Activated CD8-positive, alpha-beta T cell treated with anti-CD3 and anti-CD28 coated beads for 36 hours (primary cell): ENCODE data around the gene TEX38. TPM values are rescaled to one million over a fixed set of nuclear protein-coding genes. Genes with fewer than 3 reads are reported as not detected.

Experiments used
- ATAC-seq: fragments of 200-7000 bp; cut with Tn5 transposase; one replicate; pipeline ENCODE4 v1.10.0; 2021; ENCODE audit warnings: mild to moderate bottlenecking, moderate library complexity
- CTCF ChIA-PET: fragments of 350-600 bp; sonication (Branson Sonifier 250); formaldehyde crosslinking; loops from one replicate; lab custom pipeline; 2021; ENCODE audit warnings: antibody characterized with exemption; lab: Charles Lee
- POLR2A ChIA-PET: fragments of 350-600 bp; sonication (Branson Sonifier 250); formaldehyde crosslinking; loops from one replicate; lab custom pipeline; 2021; ENCODE audit warnings: antibody characterized with exemption; lab: Charles Lee
- DNase-seq: peaks from one replicate; pipeline ENCODE4 v3.0.0-alpha.2; 2020
- H3K27ac Mint-ChIP-seq: one replicate; pipeline ENCODE4 v1.8.0; 2021; ENCODE audit warnings: mild to moderate bottlenecking, mixed read lengths
- H3K27me3 Mint-ChIP-seq: one replicate; pipeline ENCODE4 v1.8.0; 2021; ENCODE audit warnings: mixed read lengths
- H3K36me3 Mint-ChIP-seq: one replicate; pipeline ENCODE4 v1.8.0; 2021; ENCODE audit warnings: low read depth, mixed read lengths
- H3K4me1 Mint-ChIP-seq: one replicate; pipeline ENCODE4 v1.8.0; 2021; ENCODE audit warnings: low read depth, mixed read lengths
- H3K4me3 Mint-ChIP-seq: one replicate; pipeline ENCODE4 v1.8.0; 2021; ENCODE audit warnings: mild to moderate bottlenecking, moderate library complexity, mixed read lengths
- H3K9me3 Mint-ChIP-seq: one replicate; pipeline ENCODE4 v1.8.0; 2021; ENCODE audit warnings: mixed read lengths
- CTCF ChIP-seq: fragments of 200-600 bp; IDR thresholded peaks from one replicate; pipeline ENCODE4 v1.8.0; 2022; ENCODE audit warnings: antibody characterized with exemption, mild to moderate bottlenecking
- intact Hi-C: fragments of 100-400 bp; cut with micrococcal nuclease; formaldehyde crosslinking; loops from one replicate; pipeline ENCODE4 v1.10.0; 2022
- total RNA-seq, 2 experiments: library from RNA; stranded (reverse); gene quantifications; one replicate each; pipeline ENCODE4 v1.2.3, GENCODE V29; 2021

The TEX38 gene
- total RNA-seq, 2 experiments from 2014 or later: not detected

- ChIA-PET POLR2A (interaction anchor here (0.8 to 3.7 kb wide), 7 partner anchors 9 to 64 kb away, joined by 3 to 17 read pairs (median 3); partner anchors contain the start of gene MKNK1), CTCF (interaction anchor here (0.8 to 2.4 kb wide), 6 partner anchors 10 to 139 kb away, joined by 3 to 11 read pairs (median 3); no protein-coding TSS in a partner anchor)
- ATAC-seq: peak; percentile 95
- Mint-ChIP-seq H3K27ac (peak within 1 kb of the TSS; percentile 35), H3K4me3 (no peak within 1 kb of the TSS), H3K9me3 (no peaks in the 10 kb centered on the region), H3K4me1 (peaks cover 13% of the 10 kb centered on the region), H3K36me3 (peaks cover 11% of the 10 kb centered on the region), H3K27me3 (no peaks in the 10 kb centered on the region)
- DNase-seq: peak; percentile 77
- intact Hi-C loops: loop anchor here (5.0 kb wide), 2 partner anchors 49 to 51 kb away; partner anchors contain the start of genes EFCAB14 and MOB3C
- TF ChIP-seq CTCF: no peak
These were observed 3.6 kb upstream of the TEX38 start, which contains the start of gene ATPAF1 for GRCh38 chr1:46667782-46668760. Gene ATPAF1 (minus strand): TSS chr1:46668364. CDS start chr1:46668322, 42 bp downstream.

- Mint-ChIP-seq H3K9me3 (no peaks in the 10 kb centered on the region), H3K4me1 (peaks cover 25% of the 10 kb centered on the region), H3K27me3 (no peaks in the 10 kb centered on the region), H3K36me3 (no peaks in the 10 kb centered on the region), H3K4me3 (no peak overlapping the region), H3K27ac (no peak overlapping the region)
- intact Hi-C loops: no loop called here
- CTCF ChIA-PET: no interaction called here
- POLR2A ChIA-PET: no interaction called here
- ATAC-seq (no peak), DNase-seq (no peak)
- TF ChIP-seq CTCF: no peak
These were observed 1.5 kb upstream of the TEX38 start for GRCh38 chr1:46670134-46670533.

- Mint-ChIP-seq H3K27ac (peak overlapping the region; percentile 7), H3K36me3 (peaks cover 19% of the 10 kb centered on the region), H3K9me3 (no peaks in the 10 kb centered on the region), H3K4me3 (no peak overlapping the region), H3K27me3 (no peaks in the 10 kb centered on the region), H3K4me1 (peaks cover 35% of the 10 kb centered on the region)
- POLR2A ChIA-PET: interaction anchor here (1.1 kb wide), 1 partner anchor 15 kb away, joined by 3 read pairs; no protein-coding TSS in a partner anchor
- TF ChIP-seq CTCF: no peak
- DNase-seq: no peak
- no peak for ATAC-seq
- intact Hi-C loops: no loop called here
- CTCF ChIA-PET: interaction anchor here (1.6 kb wide), 1 partner anchor 18 kb away, joined by 4 read pairs; no protein-coding TSS in a partner anchor
These were observed 1.0 kb downstream of the TEX38 start for GRCh38 chr1:46672696-46673095.

- ATAC-seq (peak; percentile 83), DNase-seq (peak; percentile 62)
- peaks cover 35% of the 10 kb centered on the region for H3K4me1 Mint-ChIP-seq
- H3K9me3 Mint-ChIP-seq: no peaks in the 10 kb centered on the region
- no peak overlapping the region for H3K4me3 Mint-ChIP-seq
- POLR2A ChIA-PET: no interaction called here
- H3K27me3 Mint-ChIP-seq: no peaks in the 10 kb centered on the region
- intact Hi-C loops: no loop called here
- TF ChIP-seq CTCF: no peak
- H3K36me3 Mint-ChIP-seq: peaks cover 22% of the 10 kb centered on the region
- CTCF ChIA-PET: interaction anchor here (1.4 to 1.6 kb wide), 3 partner anchors 17 to 51 kb away, joined by 3 to 5 read pairs (median 4); no protein-coding TSS in a partner anchor
- peak overlapping the region; percentile 63 for H3K27ac Mint-ChIP-seq
These were observed 2.1 kb downstream of the TEX38 start for GRCh38 chr1:46673749-46674182.
